Suprapubic skin (tissue), 4 donors: ENCODE results near the gene FBRS. TPM values are rescaled to one million over a fixed set of nuclear protein-coding genes. Genes with fewer than 3 reads are reported as not detected.

ENCODE experiments used
- DNase-seq, 2 donors: peaks; one replicate each; pipeline ENCODE4 v3.0.0-alpha.2; 2019; ENCODE audit warnings: low spot score in 2 of 2
- H3K27ac ChIP-seq: fragments of 200-600 bp; sonication (generic); one replicate; pipeline ENCODE4 v1.5.1; 2019
- H3K27me3 ChIP-seq: fragments of 200-600 bp; sonication (generic); one replicate; pipeline ENCODE4 v1.5.1; 2019
- H3K36me3 ChIP-seq: fragments of 200-600 bp; sonication (generic); one replicate; pipeline ENCODE4 v1.5.1; 2019
- H3K4me1 ChIP-seq: fragments of 200-600 bp; sonication (generic); one replicate; pipeline ENCODE4 v1.5.1; 2019
- H3K4me3 ChIP-seq: fragments of 200-600 bp; sonication (generic); one replicate; pipeline ENCODE4 v1.5.1; 2019; ENCODE audit warnings: mild to moderate bottlenecking
- H3K9me3 ChIP-seq: fragments of 200-600 bp; sonication (generic); one replicate; pipeline ENCODE4 v1.5.1; 2019
- EP300 ChIP-seq: sonication (generic); formaldehyde crosslinking; IDR thresholded peaks from one replicate; pipeline ENCODE4 v1.6.1; 2017; ENCODE audit warnings: antibody characterized with exemption
- POLR2A ChIP-seq, 2 donors: fragments of 450-650 bp; IDR thresholded peaks; one replicate each; pipeline ENCODE4 v1.6.1; 2017; ENCODE audit warnings: antibody characterized with exemption in 2 of 2, mild to moderate bottlenecking in 2 of 2, moderate library complexity in 2 of 2
- POLR2AphosphoS5 ChIP-seq, 3 donors: sonication (generic); formaldehyde crosslinking; IDR thresholded peaks; one replicate each; pipeline ENCODE4 v1.6.1; 2017; ENCODE audit warnings: antibody characterized with exemption in 3 of 3
- WGBS: methylation state at CpG from one replicate; pipeline ENCODE4 v1.1.5; 2018; 5-methylcytosine and 5-hydroxymethylcytosine counted together
- total RNA-seq, 4 donors: library from RNA; depleted of rRNA; stranded (reverse); fragments of >200 nt; gene quantifications; one replicate each; pipeline ENCODE4 v1.1.0, GENCODE V29; 2016
- TF ChIP-seq, protein P1 (sequence below), 2 donors: fragments of 200-600 bp in 1 of 2; fragments of 450-650 bp in 1 of 2; sonication (generic) in 1 of 2; IDR thresholded peaks; one replicate each; pipeline ENCODE4 v1.5.1; 2016 to 2019; ENCODE audit warnings: antibody characterized with exemption in 2 of 2, mild to moderate bottlenecking in 1 of 2, moderate library complexity in 1 of 2

FBRS gene
- total RNA-seq, 4 donors from 2014 or later, result 64.5 to 81.3 (median 73.1) TPM

DNA sequence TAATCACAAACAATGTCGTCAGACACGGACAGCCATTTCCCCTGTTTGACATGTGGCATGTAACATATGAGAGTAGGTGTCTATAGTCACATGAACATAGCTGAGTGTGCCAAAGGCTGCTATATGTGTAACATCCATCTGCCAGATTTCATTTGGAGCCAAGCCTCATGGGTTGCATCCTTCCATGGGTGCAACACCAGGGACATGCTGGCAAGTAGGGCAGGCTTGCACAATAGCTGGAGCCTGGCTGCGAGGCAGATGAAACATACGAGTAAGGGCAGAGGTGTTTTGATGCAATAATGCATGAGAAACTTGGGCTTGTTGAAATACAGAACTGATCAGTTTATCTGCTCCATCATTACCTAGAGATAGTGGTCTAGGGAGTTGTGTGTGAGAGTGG, 39.0 kb upstream of the FBRS start:
- H3K4me3 ChIP-seq, result no peak overlapping the region
- 60% methylated on average over 4 of the region's 4 CpGs for WGBS
- peaks cover 12% of the 10 kb centered on the region for H3K4me1 ChIP-seq
- no peaks in the 10 kb centered on the region for H3K27me3 ChIP-seq
- H3K9me3 ChIP-seq, result no peaks in the 10 kb centered on the region
- no peak overlapping the region for H3K27ac ChIP-seq
- DNase-seq, result no peak
- TF ChIP-seq EP300, result no peak
- no peak for TF ChIP-seq POLR2A (IDR thresholded peaks at IDR 0.05)
- no peaks in the 10 kb centered on the region for H3K36me3 ChIP-seq

DNA sequence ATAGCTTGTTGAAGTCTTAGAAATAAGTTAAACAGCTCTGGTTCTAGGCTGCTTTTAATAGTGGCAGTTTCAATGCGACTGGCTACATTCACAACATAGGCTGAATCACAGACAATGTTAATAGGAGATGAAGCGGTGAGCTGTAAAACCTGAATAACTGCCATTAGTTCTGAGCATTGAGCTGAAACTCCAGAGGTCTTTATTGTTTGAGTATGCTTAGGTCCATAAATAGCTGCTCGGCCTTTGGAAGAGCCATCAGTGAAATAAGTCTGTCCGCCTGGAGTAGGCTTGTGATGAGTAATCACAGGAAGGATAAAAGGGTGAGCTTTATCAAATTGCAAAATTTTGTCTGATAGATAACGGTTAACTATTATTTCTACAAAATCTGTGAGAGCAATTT, 38.6 kb upstream of the FBRS start:
- WGBS, result 89% methylated on average over 5 of the region's 5 CpGs
- Histone ChIP-seq H3K27me3 (no peaks in the 10 kb centered on the region), H3K9me3 (no peaks in the 10 kb centered on the region), H3K36me3 (no peaks in the 10 kb centered on the region), H3K4me1 (peaks cover 12% of the 10 kb centered on the region), H3K4me3 (no peak overlapping the region), H3K27ac (no peak overlapping the region)
- DNase-seq, result no peak
- TF ChIP-seq, protein P1, sequence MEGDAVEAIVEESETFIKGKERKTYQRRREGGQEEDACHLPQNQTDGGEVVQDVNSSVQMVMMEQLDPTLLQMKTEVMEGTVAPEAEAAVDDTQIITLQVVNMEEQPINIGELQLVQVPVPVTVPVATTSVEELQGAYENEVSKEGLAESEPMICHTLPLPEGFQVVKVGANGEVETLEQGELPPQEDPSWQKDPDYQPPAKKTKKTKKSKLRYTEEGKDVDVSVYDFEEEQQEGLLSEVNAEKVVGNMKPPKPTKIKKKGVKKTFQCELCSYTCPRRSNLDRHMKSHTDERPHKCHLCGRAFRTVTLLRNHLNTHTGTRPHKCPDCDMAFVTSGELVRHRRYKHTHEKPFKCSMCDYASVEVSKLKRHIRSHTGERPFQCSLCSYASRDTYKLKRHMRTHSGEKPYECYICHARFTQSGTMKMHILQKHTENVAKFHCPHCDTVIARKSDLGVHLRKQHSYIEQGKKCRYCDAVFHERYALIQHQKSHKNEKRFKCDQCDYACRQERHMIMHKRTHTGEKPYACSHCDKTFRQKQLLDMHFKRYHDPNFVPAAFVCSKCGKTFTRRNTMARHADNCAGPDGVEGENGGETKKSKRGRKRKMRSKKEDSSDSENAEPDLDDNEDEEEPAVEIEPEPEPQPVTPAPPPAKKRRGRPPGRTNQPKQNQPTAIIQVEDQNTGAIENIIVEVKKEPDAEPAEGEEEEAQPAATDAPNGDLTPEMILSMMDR (IDR thresholded peaks at IDR 0.05), result no peak
- TF ChIP-seq EP300 (no peak), POLR2A (IDR thresholded peaks at IDR 0.05) (no peak)

DNA sequence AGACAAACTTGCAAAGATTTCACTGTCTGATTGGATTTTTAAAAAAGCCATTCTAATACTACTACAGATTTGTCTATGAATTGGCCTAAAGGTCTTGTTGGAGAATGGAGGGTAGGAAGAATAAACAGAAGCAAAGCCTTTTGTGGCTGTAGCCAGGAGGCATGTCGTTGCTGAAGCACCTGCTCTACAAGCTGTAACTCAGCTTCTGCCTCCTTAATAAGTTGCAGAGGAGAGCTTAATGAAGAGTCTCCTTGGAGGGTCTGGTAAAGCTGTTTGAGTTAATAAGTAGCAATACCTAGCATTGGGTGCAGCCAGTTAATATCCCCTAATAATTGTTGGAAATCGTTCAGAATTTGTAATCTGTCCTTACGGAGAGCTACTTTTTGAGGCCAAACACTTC, 38.1 kb upstream of the FBRS start:
- H3K4me1 ChIP-seq, result peaks cover 11% of the 10 kb centered on the region
- H3K27me3 ChIP-seq, result no peaks in the 10 kb centered on the region

DNA sequence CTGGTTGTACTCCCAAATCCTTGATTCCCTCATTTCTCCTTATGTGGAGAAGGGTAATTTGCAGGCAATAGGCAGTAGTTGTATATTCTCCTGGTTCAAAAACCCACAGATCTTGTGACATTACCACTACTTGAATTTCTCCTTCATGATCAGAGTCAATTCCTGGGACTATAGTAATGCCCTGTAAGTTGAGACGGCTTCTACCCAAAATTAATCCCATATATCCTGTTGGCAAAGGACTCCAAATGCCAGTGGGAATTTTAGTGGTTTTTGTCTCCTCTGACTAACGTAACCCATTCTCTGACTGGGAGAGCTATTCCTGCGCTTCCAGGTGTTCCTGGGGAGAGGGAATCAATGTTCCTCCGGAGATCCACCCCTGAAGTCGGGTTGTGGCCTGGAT, 36.5 kb upstream of the FBRS start:
- Histone ChIP-seq H3K27ac (no peak overlapping the region), H3K36me3 (no peaks in the 10 kb centered on the region), H3K9me3 (no peaks in the 10 kb centered on the region), H3K4me1 (peaks cover 8% of the 10 kb centered on the region), H3K27me3 (no peaks in the 10 kb centered on the region), H3K4me3 (no peak overlapping the region)
- TF ChIP-seq EP300, result no peak
- TF ChIP-seq, protein P1 (IDR thresholded peaks at IDR 0.05), result no peak
- no peak for TF ChIP-seq POLR2AphosphoS5 (IDR thresholded peaks at IDR 0.05)
- TF ChIP-seq POLR2A (IDR thresholded peaks at IDR 0.05), result no peak
- no peak for DNase-seq
- 73% methylated on average over 5 of the region's 5 CpGs for WGBS

More for the DNA sequence above, 38.1 kb upstream of the FBRS start:
- DNase-seq, result no peak
- no peaks in the 10 kb centered on the region for H3K9me3 ChIP-seq
- H3K36me3 ChIP-seq, result no peaks in the 10 kb centered on the region
- no peak overlapping the region for H3K4me3 ChIP-seq
- TF ChIP-seq EP300 (no peak), POLR2AphosphoS5 (IDR thresholded peaks at IDR 0.05) (no peak), POLR2A (IDR thresholded peaks at IDR 0.05) (no peak)
- TF ChIP-seq, protein P1 (IDR thresholded peaks at IDR 0.05), result no peak
- H3K27ac ChIP-seq, result no peak overlapping the region
- 59% methylated on average over 3 of the region's 3 CpGs for WGBS

DNA sequence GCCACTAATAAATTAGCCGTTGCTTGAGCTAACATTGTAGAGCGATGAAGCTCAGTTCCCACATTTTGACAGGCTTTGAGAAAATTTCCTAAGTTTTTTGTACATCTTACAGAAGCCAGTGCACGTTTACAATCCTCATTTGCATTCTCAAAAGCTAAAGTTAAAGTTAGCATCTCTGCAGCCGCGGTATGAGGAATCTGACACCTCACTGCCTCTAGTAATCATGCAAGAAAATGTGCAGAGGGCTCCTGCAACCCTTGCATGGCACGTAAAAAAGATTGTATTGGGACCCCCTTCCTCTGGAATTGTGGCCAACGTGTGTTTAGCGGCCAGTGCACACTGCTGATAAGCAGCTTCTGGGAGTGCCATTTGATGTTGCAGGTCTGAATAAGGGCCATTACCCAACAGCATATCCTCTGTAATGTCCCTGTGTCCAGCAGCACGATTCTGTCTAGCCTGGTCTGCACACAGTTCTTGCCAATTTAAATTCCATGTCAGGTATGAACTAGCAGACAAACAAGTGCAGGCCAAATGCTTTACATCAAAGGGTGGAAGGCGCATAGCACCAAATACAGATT, 35.7 kb upstream of the FBRS start:
- no peak for DNase-seq
- Histone ChIP-seq H3K27me3 (no peaks in the 10 kb centered on the region), H3K4me3 (no peak overlapping the region), H3K9me3 (no peaks in the 10 kb centered on the region), H3K36me3 (no peaks in the 10 kb centered on the region), H3K27ac (no peak overlapping the region), H3K4me1 (peaks cover 8% of the 10 kb centered on the region)
- 63% methylated on average over 10 of the region's 10 CpGs for WGBS
- TF ChIP-seq POLR2A (IDR thresholded peaks at IDR 0.05) (no peak), EP300 (no peak), POLR2AphosphoS5 (IDR thresholded peaks at IDR 0.05) (no peak)

DNA sequence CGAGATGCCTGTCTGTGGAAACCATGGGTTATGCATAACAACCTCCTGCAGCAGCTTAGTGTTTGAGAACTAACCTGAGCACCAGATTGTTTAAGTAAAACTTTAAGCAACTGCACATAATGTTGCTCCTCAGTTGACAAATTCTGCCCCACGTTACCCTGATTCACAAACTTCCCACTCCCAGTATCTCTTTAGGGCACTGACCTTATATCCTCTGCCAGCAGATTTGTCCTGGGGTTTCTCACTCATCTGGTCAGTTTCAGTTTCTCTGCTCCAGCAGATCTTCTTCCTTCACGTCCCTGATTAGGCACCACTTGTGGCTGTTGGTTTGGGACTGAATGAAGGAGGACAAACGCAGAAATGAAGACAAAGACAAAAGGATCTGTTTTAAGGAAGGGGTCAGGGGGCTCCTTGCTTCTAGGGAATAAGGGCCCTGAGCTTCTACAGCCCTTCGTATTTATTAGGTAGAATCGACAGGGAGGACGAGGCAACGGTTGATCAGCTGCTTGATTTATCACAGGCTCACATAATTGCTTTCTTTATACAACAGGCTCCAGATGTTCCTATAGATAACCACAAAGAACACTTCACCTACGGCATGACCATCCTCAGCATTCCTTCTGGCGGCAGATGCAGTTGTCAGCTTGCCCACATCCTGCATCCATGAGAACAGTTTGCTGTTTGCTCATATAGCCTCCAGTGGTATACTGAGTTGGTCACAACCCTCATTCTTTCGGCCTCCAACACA, 34.5 kb upstream of the FBRS start:
- no peaks in the 10 kb centered on the region for H3K36me3 ChIP-seq
- no peaks in the 10 kb centered on the region for H3K27me3 ChIP-seq
- H3K9me3 ChIP-seq, result no peaks in the 10 kb centered on the region
- H3K4me3 ChIP-seq, result no peak overlapping the region
- peaks cover 12% of the 10 kb centered on the region for H3K4me1 ChIP-seq
- no peak overlapping the region for H3K27ac ChIP-seq
- no peak for DNase-seq
- 81% methylated on average over 11 of the region's 11 CpGs for WGBS
- no peak for TF ChIP-seq POLR2A (IDR thresholded peaks at IDR 0.05)
- no peak for TF ChIP-seq EP300
- no peak for TF ChIP-seq POLR2AphosphoS5 (IDR thresholded peaks at IDR 0.05)
- TF ChIP-seq, protein P1 (IDR thresholded peaks at IDR 0.05), result no peak
